ENCODE results near the gene PANK2. TPM values are rescaled to one million over a fixed set of nuclear protein-coding genes. Genes with fewer than 3 reads are reported as not detected.
"Not testable (repeated sequence)": the region's sequence is repeated elsewhere in the genome, so short reads cannot be mapped to it uniquely, and the experiment has no call there.

The PANK2 gene
- total RNA-seq, 1 donor from 2014 or later: 29.9 TPM

DNA sequence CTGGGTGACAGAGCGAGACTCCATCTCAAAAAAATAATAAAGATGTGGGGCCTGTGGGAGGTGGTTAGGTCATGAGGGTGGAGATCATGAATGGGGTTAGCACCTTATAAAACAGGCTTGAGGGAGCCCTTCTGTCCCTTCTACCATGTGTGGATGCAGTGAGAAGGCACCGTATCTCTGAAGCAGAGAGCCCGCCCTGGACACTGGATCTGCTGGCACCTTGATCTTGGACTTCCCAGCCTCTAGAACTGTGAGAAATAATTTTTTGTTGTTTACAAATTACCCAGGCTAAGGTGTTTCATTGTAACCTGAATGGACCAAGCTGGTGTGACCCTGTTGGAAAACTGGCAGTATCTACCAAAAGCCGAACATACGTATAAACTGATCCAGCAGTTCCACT is 15.7 kb upstream of the PANK2 start:
- Histone ChIP-seq H3K4me3 (ENCODE audit: low read depth, low read length) (no peak overlapping the region), H3K36me3 (ENCODE audit: control insufficient read depth, insufficient read depth, low read length) (no peaks in the 10 kb centered on the region), H3K27me3 (ENCODE audit: control insufficient read depth, insufficient read depth, low read length) (no peaks in the 10 kb centered on the region)
- TF ChIP-seq, protein P1, sequence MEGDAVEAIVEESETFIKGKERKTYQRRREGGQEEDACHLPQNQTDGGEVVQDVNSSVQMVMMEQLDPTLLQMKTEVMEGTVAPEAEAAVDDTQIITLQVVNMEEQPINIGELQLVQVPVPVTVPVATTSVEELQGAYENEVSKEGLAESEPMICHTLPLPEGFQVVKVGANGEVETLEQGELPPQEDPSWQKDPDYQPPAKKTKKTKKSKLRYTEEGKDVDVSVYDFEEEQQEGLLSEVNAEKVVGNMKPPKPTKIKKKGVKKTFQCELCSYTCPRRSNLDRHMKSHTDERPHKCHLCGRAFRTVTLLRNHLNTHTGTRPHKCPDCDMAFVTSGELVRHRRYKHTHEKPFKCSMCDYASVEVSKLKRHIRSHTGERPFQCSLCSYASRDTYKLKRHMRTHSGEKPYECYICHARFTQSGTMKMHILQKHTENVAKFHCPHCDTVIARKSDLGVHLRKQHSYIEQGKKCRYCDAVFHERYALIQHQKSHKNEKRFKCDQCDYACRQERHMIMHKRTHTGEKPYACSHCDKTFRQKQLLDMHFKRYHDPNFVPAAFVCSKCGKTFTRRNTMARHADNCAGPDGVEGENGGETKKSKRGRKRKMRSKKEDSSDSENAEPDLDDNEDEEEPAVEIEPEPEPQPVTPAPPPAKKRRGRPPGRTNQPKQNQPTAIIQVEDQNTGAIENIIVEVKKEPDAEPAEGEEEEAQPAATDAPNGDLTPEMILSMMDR (IDR thresholded peaks at IDR 0.05; ENCODE audit: insufficient read depth, low read length, poor library complexity, severe bottlenecking): no peak
- DNase-seq (ENCODE audit: low read depth): no peak

DNA sequence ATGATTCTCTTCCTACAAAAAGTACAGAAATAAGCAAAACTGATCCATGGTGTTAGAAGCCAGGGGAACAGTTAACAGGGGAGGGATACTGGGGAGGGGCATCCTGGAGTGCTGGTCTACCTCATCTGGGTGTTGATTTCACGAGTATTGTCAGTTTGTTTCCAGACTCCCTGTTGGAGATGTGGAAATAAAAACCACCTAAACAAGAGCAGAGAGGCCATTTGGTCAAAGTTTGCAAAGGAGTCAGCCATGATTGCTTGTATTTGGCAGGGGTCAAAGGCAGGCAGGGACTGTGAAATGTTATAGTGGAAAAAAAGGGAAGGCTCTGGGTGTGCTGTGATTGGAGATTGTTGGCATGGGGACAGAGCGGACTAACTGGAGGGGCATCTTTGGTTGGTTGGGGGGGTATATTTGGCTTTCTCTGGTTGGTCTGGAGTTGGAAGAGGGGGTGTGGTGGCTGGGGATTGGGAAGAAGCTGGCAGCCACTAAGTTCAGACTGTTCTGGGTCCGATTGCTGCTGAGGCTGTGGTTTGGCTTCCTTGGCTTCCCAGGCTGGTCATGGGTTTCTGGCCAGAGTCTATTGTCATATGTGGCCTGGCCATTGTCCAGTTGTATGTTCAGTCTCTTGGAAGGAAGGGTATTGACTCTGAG is 14.9 kb upstream of the PANK2 start:
- TF ChIP-seq, protein P1 (IDR thresholded peaks at IDR 0.05; ENCODE audit: insufficient read depth, low read length, poor library complexity, severe bottlenecking): no peak
- no peak for DNase-seq (ENCODE audit: low read depth)
- Histone ChIP-seq H3K4me3 (ENCODE audit: low read depth, low read length) (no peak overlapping the region), H3K36me3 (ENCODE audit: control insufficient read depth, insufficient read depth, low read length) (no peaks in the 10 kb centered on the region), H3K27me3 (ENCODE audit: control insufficient read depth, insufficient read depth, low read length) (no peaks in the 10 kb centered on the region)

DNA sequence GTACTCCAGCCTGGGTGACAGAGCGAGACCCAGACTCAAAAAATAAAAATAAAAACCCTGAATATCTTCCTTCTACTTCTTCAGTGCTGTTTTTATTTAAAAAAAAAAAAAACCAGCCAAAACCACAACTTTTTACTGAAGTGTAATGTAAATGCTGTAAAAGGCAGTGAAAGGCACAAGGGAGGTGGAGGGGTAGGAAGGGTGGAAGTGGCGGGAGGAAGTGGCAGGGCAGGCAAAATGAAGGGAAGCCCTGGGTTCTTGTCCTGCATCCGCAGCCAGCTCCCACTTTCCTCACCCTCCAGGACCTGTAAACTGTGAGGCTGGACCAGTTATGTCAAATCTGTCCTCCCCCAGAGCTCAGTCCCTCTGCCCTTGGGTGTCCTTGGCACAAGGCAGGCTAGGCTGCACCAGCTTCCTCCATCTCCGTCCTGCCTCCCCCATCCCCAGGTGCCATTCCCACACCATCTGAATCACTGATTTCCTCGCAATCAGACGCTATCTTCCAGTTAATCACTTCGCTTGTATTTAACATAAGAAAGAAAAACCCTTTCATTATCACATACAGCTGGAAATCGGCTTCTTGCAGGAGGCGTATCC is 13.7 kb upstream of the PANK2 start:
- Histone ChIP-seq H3K27me3 (ENCODE audit: control insufficient read depth, insufficient read depth, low read length) (no peaks in the 10 kb centered on the region), H3K4me3 (ENCODE audit: low read depth, low read length) (no peak overlapping the region), H3K36me3 (ENCODE audit: control insufficient read depth, insufficient read depth, low read length) (no peaks in the 10 kb centered on the region)
- TF ChIP-seq, protein P1 (IDR thresholded peaks at IDR 0.05; ENCODE audit: insufficient read depth, low read length, poor library complexity, severe bottlenecking): no peak
- DNase-seq (ENCODE audit: low read depth): no peak

DNA sequence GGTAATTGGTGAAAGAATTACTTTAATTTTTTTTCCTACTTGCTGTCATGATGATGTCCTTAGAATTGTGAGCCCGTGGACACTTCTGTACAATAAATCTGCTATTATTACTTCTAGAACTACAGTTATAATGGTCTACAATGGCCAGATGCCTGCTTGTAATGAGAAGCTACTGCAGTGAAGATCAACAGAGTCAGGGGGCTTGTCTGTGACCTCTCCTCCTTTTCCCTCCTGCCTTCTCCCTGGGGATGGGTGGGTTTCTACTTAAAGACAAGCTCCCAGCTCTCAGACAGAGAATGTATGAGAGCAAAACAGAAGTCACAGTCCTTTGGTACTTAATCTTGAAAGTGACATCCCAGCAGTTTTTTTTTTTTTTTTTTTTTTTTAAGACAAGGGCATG is 13.2 kb upstream of the PANK2 start:
- Histone ChIP-seq H3K4me3 (ENCODE audit: low read depth, low read length) (no peak overlapping the region), H3K36me3 (ENCODE audit: control insufficient read depth, insufficient read depth, low read length) (no peaks in the 10 kb centered on the region), H3K27me3 (ENCODE audit: control insufficient read depth, insufficient read depth, low read length) (no peaks in the 10 kb centered on the region)
- no peak for DNase-seq (ENCODE audit: low read depth)
- TF ChIP-seq, protein P1 (IDR thresholded peaks at IDR 0.05; ENCODE audit: insufficient read depth, low read length, poor library complexity, severe bottlenecking): no peak

DNA sequence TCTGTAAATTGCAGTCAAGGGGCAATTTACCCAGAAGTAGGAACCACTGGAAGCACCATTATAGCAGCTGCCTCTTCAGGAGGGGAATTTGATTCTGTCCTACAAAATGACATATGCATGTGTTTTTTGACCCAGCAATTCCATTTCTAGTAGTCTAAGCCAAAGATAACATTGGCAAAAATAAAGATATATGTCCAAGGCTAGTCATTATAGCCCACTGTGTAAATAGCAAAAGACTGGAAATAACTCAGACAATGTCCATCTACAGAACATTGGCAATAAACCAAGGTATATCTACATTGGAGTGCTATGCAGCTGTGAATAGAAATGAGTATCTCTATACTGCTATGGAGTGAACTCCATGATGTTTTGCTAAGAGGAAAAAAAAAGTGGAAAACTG is 12.5 kb upstream of the PANK2 start:
- no peak for DNase-seq (ENCODE audit: low read depth)
- Histone ChIP-seq H3K4me3 (ENCODE audit: low read depth, low read length) (no peak overlapping the region), H3K36me3 (ENCODE audit: control insufficient read depth, insufficient read depth, low read length) (no peaks in the 10 kb centered on the region), H3K27me3 (ENCODE audit: control insufficient read depth, insufficient read depth, low read length) (no peaks in the 10 kb centered on the region)
- TF ChIP-seq, protein P1 (IDR thresholded peaks at IDR 0.05; ENCODE audit: insufficient read depth, low read length, poor library complexity, severe bottlenecking): no peak

DNA sequence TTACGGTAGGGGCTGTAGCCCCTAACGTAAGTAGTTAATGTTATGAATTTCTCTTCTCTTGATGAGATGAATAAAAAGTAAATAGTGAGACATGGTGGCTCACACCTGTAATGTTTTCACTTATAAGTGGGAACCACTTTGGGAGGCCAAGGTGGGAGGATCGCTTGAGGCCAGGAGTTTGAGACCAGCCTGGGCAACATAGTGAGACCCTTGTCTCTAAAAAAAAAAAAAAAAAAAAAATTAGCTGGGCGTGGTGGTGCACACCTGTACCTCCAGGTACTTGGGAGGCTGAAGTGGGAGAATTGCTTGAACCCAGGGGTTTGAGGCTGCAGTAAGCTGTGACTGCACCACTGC is 10.3 kb upstream of the PANK2 start:
- H3K4me3 ChIP-seq (ENCODE audit: low read depth, low read length); H3K27me3 ChIP-seq (ENCODE audit: control insufficient read depth, insufficient read depth, low read length); DNase-seq (ENCODE audit: low read depth); H3K36me3 ChIP-seq (ENCODE audit: control insufficient read depth, insufficient read depth, low read length): not testable (repeated sequence)
